Stomach (tissue), 4 donors: Measurements from ENCODE around the gene HTR2A.

Source experiments
- EP300 ChIP-seq: sonication (generic); formaldehyde crosslinking; IDR thresholded peaks from one replicate; pipeline ENCODE4 v1.6.1; 2017; ENCODE audit warnings: antibody characterized with exemption
- POLR2A ChIP-seq, 4 donors: fragments of 450-650 bp; IDR thresholded peaks; one replicate each; pipeline ENCODE4 v1.6.1; 2016; ENCODE audit warnings: antibody characterized with exemption in 4 of 4, control low read depth in 2 of 4, mild to moderate bottlenecking in 1 of 4, moderate library complexity in 1 of 4
- POLR2AphosphoS5 ChIP-seq, 3 donors: sonication (generic); formaldehyde crosslinking; IDR thresholded peaks; one replicate each; pipeline ENCODE4 v1.6.1; 2016; ENCODE audit warnings: antibody characterized with exemption in 3 of 3
- TF ChIP-seq, protein P1 (sequence below), 7 experiments: fragments of 450-650 bp in 4 of 7; fragments of 200-600 bp in 3 of 7; sonication (generic) in 3 of 7; IDR thresholded peaks; one replicate each; pipeline ENCODE4 v1.5.1; 2016 to 2019; ENCODE audit warnings: antibody characterized with exemption in 7 of 7, control low read depth in 2 of 7, mild to moderate bottlenecking in 1 of 7

DNA sequence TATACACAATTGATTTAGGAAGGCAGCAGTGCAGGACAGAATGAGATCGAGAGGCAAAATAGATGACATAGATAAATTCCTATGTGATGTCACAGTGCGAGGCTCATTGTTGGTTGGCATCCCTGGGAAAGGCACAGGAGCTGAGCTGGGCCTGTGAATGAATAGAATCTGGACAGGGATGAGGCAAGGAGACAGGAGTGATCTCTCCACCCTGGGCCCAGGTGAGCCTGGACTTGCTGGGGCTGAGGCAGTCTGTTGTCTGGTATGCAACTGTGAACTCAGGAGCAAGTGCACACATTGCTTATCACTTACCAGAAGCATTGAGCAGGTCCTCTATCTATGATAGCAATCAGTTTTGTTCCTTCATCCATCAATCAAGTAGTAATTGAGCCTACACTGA, 51.7 kb downstream of the HTR2A start:
- TF ChIP-seq, protein P1, sequence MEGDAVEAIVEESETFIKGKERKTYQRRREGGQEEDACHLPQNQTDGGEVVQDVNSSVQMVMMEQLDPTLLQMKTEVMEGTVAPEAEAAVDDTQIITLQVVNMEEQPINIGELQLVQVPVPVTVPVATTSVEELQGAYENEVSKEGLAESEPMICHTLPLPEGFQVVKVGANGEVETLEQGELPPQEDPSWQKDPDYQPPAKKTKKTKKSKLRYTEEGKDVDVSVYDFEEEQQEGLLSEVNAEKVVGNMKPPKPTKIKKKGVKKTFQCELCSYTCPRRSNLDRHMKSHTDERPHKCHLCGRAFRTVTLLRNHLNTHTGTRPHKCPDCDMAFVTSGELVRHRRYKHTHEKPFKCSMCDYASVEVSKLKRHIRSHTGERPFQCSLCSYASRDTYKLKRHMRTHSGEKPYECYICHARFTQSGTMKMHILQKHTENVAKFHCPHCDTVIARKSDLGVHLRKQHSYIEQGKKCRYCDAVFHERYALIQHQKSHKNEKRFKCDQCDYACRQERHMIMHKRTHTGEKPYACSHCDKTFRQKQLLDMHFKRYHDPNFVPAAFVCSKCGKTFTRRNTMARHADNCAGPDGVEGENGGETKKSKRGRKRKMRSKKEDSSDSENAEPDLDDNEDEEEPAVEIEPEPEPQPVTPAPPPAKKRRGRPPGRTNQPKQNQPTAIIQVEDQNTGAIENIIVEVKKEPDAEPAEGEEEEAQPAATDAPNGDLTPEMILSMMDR (IDR thresholded peaks at IDR 0.05) = no peak
- no peak for TF ChIP-seq POLR2AphosphoS5 (IDR thresholded peaks at IDR 0.05)
- no peak for TF ChIP-seq POLR2A (IDR thresholded peaks at IDR 0.05)
- no peak for TF ChIP-seq EP300
